Muscle of arm (tissue), 14 donors: ENCODE results near the gene CFAP161. TPM values are rescaled to one million over a fixed set of nuclear protein-coding genes. Genes with fewer than 3 reads are reported as not detected.

ENCODE experiments used
- DNase-seq: peaks from one replicate; pipeline ENCODE4 v3.0.0-alpha.2; 2013
- long read RNA-seq, 11 donors: transcript quantifications; one replicate each; lab custom pipeline, GENCODE V29; 2026
- polyA plus RNA-seq, 12 donors: library from polyadenylated mRNA; unstranded; fragments of 120-200 nt; gene quantifications; one replicate each; pipeline ENCODE4 v1.2.1, GENCODE V29; 2013; ENCODE audit not compliant: insufficient read length in 12 of 12

CFAP161 gene
- polyA plus RNA-seq, result 1 to 10 TPM in 1 of 12 donors, under 1 TPM in 9, not detected in 2; 0.15 to 1.1 (median 0.61) TPM
- long read RNA-seq, donor 1, result 0 reads
- long read RNA-seq, donor 2, result 0 reads
- long read RNA-seq, donor 3, result 0 reads
- long read RNA-seq, donor 4, result 0 reads
- long read RNA-seq, donor 5, result 0 reads
- long read RNA-seq, donor 6, result 0 reads
- long read RNA-seq, donor 7, result 0 reads
- long read RNA-seq, donor 8, result 0 reads
- long read RNA-seq, donor 9, result 0 reads
- long read RNA-seq, donor 10, result 0 reads
- long read RNA-seq, donor 11, result 0 reads

- DNase-seq, result peak; percentile 82
These were observed at the start of gene CFAP161 for GRCh38 chr15:81133782-81134461. CFAP161 (plus strand) TSS chr15:81134270; CDS start chr15:81134330, 60 bp downstream.

DNA sequence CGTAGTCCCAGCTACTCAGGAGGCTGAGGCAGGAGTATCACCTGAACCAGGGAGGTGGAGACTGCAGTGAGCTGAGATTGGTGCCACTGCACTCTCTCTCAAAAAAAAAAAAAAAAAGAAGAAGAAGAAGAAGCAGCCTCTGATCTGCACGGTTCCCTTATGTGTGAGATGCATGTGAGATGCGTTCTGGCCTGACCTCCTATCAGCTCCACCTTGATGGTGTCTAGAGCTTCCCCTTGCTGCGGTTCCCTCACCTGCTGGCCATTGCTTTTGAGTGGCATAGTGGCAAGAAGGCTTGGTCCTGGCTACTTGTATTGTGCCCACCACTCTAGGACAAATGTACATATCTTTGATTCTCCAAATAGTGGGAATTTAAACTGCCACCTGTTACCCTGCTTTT lies 49.4 kb upstream of the CFAP161 start:
- no peak for DNase-seq

DNA sequence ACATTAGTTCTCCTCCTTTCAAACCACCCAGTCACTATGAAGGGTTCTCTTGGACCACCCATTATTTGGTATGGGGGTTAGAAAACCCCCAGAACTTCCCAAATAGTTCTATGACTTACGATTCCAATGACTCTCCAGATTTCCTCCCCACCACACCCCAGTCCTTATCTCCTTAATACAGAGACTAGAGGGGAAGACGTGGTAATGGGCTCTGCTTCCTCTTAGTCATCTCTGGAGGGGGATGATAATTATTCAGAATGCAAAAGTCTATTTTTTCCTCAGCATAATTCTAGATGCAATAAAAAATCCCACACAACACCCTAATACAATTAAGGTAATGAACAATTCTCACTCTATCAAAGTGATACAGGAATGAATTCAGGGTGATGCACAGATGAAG lies 48.9 kb upstream of the CFAP161 start:
- no peak for DNase-seq

DNA sequence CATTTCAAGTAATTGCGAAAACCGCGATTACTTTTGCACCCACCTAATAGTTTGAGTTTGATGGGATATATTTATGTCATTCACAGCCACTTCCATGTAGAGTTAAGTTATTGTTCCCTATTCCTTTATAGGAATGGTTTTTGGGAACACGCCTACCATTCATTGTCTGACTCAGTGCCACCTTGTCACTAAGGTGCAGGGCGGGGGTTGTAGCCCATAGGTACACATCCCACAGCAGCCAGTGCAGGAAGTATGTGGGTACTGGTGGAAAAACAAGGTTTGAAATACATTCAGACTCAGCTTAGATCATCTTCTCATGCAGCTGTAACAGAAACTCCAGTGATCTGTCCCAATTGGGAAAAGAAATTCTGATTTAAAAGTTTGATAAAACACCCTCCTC lies 48.2 kb upstream of the CFAP161 start:
- DNase-seq, result no peak

GRCh38 chr15:81087066-81087465 lies 47.0 kb upstream of the CFAP161 start:
- DNase-seq, result no peak

- no peak for DNase-seq
These were observed 46.4 kb upstream of the CFAP161 start for GRCh38 chr15:81087694-81088093.

- no peak for DNase-seq
These were observed 45.5 kb upstream of the CFAP161 start for GRCh38 chr15:81088470-81089013.

DNA sequence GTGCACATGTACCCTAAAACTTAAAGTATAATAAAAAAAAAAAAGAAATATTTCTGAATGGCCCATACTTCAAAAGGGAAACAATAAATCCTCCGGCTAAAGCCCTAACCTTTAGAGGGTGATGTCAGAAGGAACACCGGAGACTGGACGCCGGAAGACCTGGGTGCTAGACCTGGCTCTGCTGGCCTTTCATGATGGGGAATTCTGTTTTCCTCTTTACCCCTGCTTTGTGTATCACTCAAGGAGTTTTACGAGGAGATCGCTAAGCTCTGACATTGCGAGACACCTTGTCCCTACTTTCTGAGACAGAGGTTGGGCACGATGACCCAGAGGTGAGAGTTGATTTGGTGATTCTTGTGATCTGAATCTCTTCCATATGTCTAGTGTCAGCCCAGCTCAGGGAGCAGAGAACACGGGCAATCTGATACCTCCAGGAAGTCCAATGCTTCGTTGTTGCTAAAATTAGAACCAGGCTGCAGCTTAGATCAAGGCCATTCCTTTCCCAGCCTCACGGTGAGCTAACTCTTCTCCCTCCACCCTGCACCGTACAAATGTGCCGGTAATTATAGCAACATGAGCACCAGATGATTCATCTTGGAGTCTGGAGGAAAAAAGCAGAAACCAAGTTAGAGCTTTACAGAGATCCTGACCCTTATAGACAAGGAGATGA lies 42.0 kb upstream of the CFAP161 start:
- peak; percentile 68 for DNase-seq

DNA sequence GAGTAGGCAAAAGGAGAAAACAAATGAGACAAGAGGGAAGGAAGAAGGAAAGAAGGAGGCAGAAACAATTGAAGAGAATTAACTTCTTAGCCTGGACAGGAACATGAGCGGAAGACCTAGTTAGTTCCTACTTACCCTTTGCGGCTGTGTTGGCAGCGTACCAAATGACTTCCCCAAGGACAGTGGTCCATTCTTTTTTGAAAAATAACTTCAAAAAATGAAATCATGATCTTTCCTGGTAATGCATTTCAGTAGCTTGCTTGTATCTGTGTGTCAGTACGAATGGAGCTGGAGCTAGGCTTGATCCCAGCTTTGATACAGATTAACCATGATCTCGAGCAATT lies 41.5 kb upstream of the CFAP161 start:
- DNase-seq, result no peak

DNA sequence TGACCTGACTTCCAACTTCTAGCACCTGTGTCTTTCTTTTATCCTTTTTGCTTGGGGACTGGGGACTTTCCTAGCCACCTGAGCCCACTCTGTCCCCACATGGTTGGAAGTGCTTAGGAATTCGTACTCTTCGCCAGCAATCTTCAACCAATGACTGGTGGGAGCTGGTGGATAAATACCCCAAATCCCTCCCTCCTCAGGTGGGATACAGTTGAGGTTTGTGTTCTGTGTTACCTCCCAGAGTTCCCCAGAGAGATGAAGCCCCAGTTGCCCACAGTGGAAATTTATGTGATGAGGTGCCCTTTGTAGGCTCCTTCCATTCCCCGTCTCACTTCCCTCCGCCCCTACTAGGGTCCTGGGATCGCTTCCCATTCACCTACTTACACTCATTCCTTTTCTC lies 40.1 kb upstream of the CFAP161 start:
- no peak for DNase-seq

- no peak for DNase-seq
These were observed 38.2 kb upstream of the CFAP161 start for GRCh38 chr15:81095690-81096365.

GRCh38 chr15:81096398-81096797 lies 37.7 kb upstream of the CFAP161 start:
- no peak for DNase-seq

- peak; percentile 45 for DNase-seq
These were observed 36.8 kb upstream of the CFAP161 start for GRCh38 chr15:81097116-81097889.

GRCh38 chr15:81097890-81098280 lies 36.2 kb upstream of the CFAP161 start:
- DNase-seq, result no peak

DNA sequence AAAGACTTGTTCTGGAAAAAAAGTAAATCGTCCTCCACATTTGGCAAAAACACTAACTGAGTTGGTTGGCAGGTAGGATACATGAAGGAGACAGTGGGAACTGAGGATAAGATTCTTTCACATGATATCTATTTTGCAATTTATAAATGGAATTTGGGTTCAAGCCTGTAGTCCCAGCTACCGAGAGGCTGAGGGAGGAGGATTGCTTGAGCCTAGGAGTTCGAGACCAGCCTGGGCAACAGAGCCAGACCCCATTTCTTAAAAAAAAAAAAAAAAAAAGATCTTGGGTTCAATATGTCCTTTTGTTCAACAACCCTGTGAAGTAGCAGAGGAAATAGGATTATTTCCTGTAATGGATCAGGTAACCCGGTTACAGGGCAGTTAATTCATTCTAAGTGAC lies 35.7 kb upstream of the CFAP161 start:
- DNase-seq, result no peak

DNA sequence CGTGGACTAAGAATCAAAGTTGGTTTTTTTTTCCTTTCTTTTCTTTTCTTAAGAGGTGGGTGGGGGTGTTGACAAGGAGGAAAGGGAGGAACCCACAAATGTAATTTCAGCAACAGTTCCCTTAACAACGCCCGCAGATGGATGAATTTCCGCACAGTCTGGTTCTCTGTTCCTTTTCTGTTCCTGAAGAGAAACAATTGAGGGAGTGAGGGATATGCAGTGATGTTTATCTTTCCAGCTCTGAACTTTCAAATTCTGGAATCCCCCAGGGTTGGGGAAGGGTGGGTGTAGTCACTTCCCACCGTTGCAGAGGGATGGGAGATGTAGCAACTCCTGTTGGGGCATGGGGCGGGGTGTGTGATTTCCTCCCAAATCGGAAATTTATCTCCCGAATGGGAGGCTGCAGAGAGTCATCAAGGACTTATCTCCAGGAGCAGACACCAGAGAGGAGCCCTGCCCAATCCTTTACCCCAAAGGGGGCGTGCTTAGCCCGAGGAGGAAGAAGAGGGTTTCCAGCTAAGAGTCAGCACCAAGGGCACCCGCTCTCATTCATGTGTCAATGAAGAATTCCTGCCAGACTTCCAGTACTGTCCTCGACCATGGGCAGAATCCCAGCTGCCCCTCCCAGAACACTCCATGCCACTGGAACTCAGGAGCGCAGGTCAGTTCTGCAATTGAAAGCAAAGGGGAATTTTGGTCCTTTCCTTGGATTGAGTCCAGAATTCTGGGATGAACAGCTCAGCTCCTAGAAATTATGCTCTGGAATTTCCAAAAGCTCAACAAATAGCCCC lies 35.0 kb upstream of the CFAP161 start:
- DNase-seq, result no peak

DNA sequence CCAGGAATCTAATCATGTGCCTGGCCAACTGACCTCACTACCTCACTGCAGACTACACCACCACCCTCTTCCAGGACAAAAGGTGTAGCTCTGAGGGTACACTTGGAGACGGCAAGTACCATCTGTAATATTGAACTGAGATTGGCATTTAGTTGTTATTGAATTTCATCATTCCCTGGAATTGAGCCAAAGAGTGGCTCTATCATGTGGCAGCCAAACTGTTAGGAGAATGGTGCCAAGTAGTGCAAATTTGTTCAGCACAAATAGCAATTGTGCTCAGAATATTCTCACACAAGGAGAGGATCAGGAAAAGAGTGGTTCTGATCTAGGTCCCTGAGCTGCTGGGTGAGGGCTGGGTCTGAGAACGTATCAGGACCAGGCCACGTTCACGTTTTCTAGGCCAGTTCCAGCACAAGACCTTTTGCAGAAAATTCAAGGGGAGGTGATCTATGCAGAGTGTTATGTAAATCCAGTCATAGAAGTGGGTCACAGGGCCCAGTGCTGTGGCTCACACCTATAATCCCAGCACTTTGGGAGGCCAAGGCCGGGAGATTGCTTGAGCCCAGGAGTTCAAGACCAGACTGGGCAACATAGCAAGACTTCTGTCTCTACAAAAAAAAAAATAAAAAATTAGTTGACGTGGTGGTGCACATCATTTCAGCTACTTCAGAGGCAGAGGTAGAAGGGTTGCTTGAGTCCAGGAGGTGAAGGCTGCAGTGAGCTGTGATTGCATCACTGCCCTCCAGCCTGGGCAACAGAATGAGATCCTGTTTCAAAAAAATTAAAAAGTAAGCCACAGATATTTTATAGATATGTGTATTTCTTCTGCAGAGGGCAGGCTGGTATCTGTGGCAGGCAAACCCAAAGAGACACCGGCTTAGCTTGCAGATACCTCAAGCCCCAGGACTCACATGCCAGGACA lies 31.9 kb upstream of the CFAP161 start:
- no peak for DNase-seq

DNA sequence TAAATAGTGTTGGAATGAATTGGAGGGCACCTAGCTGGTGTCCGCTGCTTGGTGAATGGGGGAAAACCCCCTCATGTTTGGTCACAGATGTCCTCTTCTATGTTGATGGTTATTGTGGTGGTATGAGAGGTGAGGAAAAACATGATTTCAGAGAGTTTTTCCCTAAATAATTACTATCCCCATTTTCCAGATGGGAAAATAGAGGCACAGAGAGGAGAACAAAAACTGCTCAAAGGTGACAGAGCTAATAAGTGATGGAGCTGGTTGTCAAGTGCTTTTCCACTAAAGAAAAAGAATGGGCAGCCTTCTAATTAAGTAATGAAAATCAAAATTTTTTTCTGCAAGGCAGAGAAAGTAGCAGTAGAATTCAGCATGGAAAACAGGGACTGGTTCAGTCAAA lies 30.2 kb upstream of the CFAP161 start:
- no peak for DNase-seq

GRCh38 chr15:81105545-81105944 lies 28.5 kb upstream of the CFAP161 start:
- no peak for DNase-seq

DNA sequence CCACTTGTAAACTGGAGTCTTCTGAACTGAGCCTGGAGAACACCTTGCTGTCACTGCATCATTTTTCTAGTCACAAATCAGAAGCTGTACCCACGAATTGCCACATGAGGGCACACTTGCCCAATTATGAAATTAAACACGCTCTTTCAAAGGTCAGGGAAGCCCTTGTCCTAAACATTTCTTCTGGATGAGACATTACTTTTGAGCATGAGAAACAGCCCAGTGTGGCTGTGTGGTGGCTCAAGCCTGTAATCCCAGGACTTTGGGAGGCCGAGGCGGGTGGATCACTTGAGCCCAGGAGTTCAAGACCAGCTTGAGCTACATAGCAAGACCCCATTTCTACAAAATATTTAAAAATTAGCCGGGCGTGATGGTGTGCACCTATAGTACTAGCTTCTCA lies 27.5 kb upstream of the CFAP161 start:
- peak; percentile 69 for DNase-seq
